Stimulated activated CD8-positive, alpha-beta memory T cell treated with anti-CD3 and anti-CD28 coated beads, Interleukin-2, amount 100 ng/mL, for 48 hours (primary cell): ENCODE measurements around the gene USP7.
"Not testable (repeated sequence)": the region's sequence is repeated elsewhere in the genome, so short reads cannot be mapped to it uniquely, and the experiment has no call there.

Source experiments
- DNase-seq, 2 donors: peaks; one replicate each; pipeline ENCODE4 v3.0.0-alpha.2; 2020; ENCODE audit warnings: low read depth in 2 of 2

The USP7 gene

GRCh38 chr16:8846401-8846932 is 117.2 kb downstream of the USP7 start:
- DNase-seq: no peak

GRCh38 chr16:8845699-8846298 is 117.9 kb downstream of the USP7 start:
- DNase-seq: no peak

- DNase-seq: not testable (repeated sequence)
Observed at GRCh38 chr16:8843296-8843695, 120.4 kb downstream of the USP7 start.
